Activated T-cell treated with anti-CD3 and anti-CD28 coated beads, Interleukin-2, amount 50 U/mL, for 72 hours (primary cell): Measurements from ENCODE around the gene PSME4. TPM values are rescaled to one million over a fixed set of nuclear protein-coding genes. Genes with fewer than 3 reads are reported as not detected.
A peak's percentile ranks its signal among the peaks of the same experiment; 100 is the strongest.
"Not testable (repeated sequence)": the region's sequence is repeated elsewhere in the genome, so short reads cannot be mapped to it uniquely, and the experiment has no call there.

ENCODE experiments used
- ATAC-seq, 2 donors: fragments of 150-1000 bp; cut with Tn5 transposase; replicated peaks in 1 of 2; 2 replicates each; pipeline ENCODE4 v1.10.0; 2021; ENCODE audit warnings: moderate library complexity in 2 of 2, mild to moderate bottlenecking in 1 of 2
- DNase-seq, 2 donors: peaks; one replicate each; pipeline ENCODE4 v3.0.0; 2021 to 2022; ENCODE audit warnings: mixed read lengths in 1 of 2
- H3K27ac Mint-ChIP-seq: one replicate; pipeline ENCODE4 v1.8.0; 2022; ENCODE audit warnings: mild to moderate bottlenecking, moderate library complexity, mixed read lengths
- H3K27me3 Mint-ChIP-seq: one replicate; pipeline ENCODE4 v1.8.0; 2022; ENCODE audit warnings: low read depth, mixed read lengths
- H3K36me3 Mint-ChIP-seq, 2 donors: one replicate each; pipeline ENCODE4 v1.8.0; 2022; ENCODE audit warnings: mixed read lengths in 2 of 2, mild to moderate bottlenecking in 1 of 2; ENCODE audit not compliant: insufficient read depth in 2 of 2
- H3K4me1 Mint-ChIP-seq: one replicate; pipeline ENCODE4 v1.8.0; 2022; ENCODE audit warnings: low read depth, mixed read lengths
- H3K4me3 Mint-ChIP-seq, 2 donors: one replicate each; pipeline ENCODE4 v1.8.0; 2022; ENCODE audit warnings: mild to moderate bottlenecking in 2 of 2, mixed read lengths in 2 of 2, moderate library complexity in 2 of 2
- H3K9me3 Mint-ChIP-seq, 2 donors: one replicate each; pipeline ENCODE4 v1.8.0; 2022; ENCODE audit warnings: mixed read lengths in 2 of 2
- total RNA-seq, 2 donors: library from RNA; stranded (reverse); gene quantifications; one replicate each; pipeline ENCODE4 v1.2.3, GENCODE V29; 2022

Gene PSME4
- total RNA-seq, 2 donors from 2014 or later, result 36.9 to 39.5 TPM

- H3K27me3 Mint-ChIP-seq, H3K9me3 Mint-ChIP-seq, H3K27ac Mint-ChIP-seq, H3K4me1 Mint-ChIP-seq, H3K4me3 Mint-ChIP-seq, H3K36me3 Mint-ChIP-seq, DNase-seq, ATAC-seq: not testable (repeated sequence)
Measured at GRCh38 chr2:53829980-53830290, 140.9 kb downstream of the PSME4 start.

- Mint-ChIP-seq H3K9me3 (no peaks in the 10 kb centered on the region), H3K4me1 (no peaks in the 10 kb centered on the region), H3K4me3 (no peak overlapping the region), H3K36me3 (peaks cover 2% of the 10 kb centered on the region in 2 donors), H3K27ac (no peak overlapping the region), H3K27me3 (no peaks in the 10 kb centered on the region)
- DNase-seq, result no peak
- no peak for ATAC-seq
Measured at GRCh38 chr2:53829273-53829979, 141.4 kb downstream of the PSME4 start.

- no peak for ATAC-seq
- no peaks in the 10 kb centered on the region for H3K4me1 Mint-ChIP-seq
- no peak overlapping the region for H3K4me3 Mint-ChIP-seq
- H3K27me3 Mint-ChIP-seq, result no peaks in the 10 kb centered on the region
- H3K9me3 Mint-ChIP-seq, result no peaks in the 10 kb centered on the region
- DNase-seq, result no peak
- peaks cover 0 to 2% of the 10 kb centered on the region in 2 donors for H3K36me3 Mint-ChIP-seq
- no peak overlapping the region for H3K27ac Mint-ChIP-seq
Measured at GRCh38 chr2:53828331-53828730, 142.5 kb downstream of the PSME4 start.

- Mint-ChIP-seq H3K4me3 (no peak overlapping the region), H3K9me3 (no peaks in the 10 kb centered on the region), H3K4me1 (no peaks in the 10 kb centered on the region), H3K27me3 (no peaks in the 10 kb centered on the region), H3K27ac (no peak overlapping the region), H3K36me3 (peaks cover 0 to 2% of the 10 kb centered on the region in 2 donors)
- no peak for ATAC-seq
- no peak for DNase-seq
Measured at GRCh38 chr2:53827398-53828175, 143.2 kb downstream of the PSME4 start.

GRCh38 chr2:53826587-53827397 is 144.0 kb downstream of the PSME4 start:
- no peaks in the 10 kb centered on the region for H3K9me3 Mint-ChIP-seq
- DNase-seq (no peak), ATAC-seq (no peak)
- H3K4me3 Mint-ChIP-seq, result no peak overlapping the region
- no peak overlapping the region for H3K27ac Mint-ChIP-seq
- H3K4me1 Mint-ChIP-seq, result no peaks in the 10 kb centered on the region
- H3K27me3 Mint-ChIP-seq, result no peaks in the 10 kb centered on the region
- H3K36me3 Mint-ChIP-seq, result peaks cover 0 to 2% of the 10 kb centered on the region in 2 donors

- H3K4me3 Mint-ChIP-seq, result no peak overlapping the region
- H3K36me3 Mint-ChIP-seq, result peaks cover 0 to 2% of the 10 kb centered on the region in 2 donors
- ATAC-seq (no peak), DNase-seq (no peak)
- no peaks in the 10 kb centered on the region for H3K27me3 Mint-ChIP-seq
- H3K9me3 Mint-ChIP-seq, result no peaks in the 10 kb centered on the region
- no peaks in the 10 kb centered on the region for H3K4me1 Mint-ChIP-seq
- no peak overlapping the region for H3K27ac Mint-ChIP-seq
Measured at GRCh38 chr2:53826030-53826410, 144.8 kb downstream of the PSME4 start.

GRCh38 chr2:53823639-53824038 is 147.2 kb downstream of the PSME4 start:
- ATAC-seq, H3K27me3 Mint-ChIP-seq, H3K9me3 Mint-ChIP-seq, H3K4me3 Mint-ChIP-seq, H3K27ac Mint-ChIP-seq, H3K36me3 Mint-ChIP-seq, H3K4me1 Mint-ChIP-seq: not testable (repeated sequence)
- DNase-seq, result peak; percentile 10 to 16

- no peak overlapping the region for H3K27ac Mint-ChIP-seq
- no peaks in the 10 kb centered on the region for H3K27me3 Mint-ChIP-seq
- ATAC-seq, result no peak
- no peaks in the 10 kb centered on the region for H3K9me3 Mint-ChIP-seq
- peaks cover 0 to 9% of the 10 kb centered on the region in 2 donors for H3K36me3 Mint-ChIP-seq
- H3K4me3 Mint-ChIP-seq, result no peak overlapping the region
- H3K4me1 Mint-ChIP-seq, result no peaks in the 10 kb centered on the region
- DNase-seq, result no peak
Measured at GRCh38 chr2:53821810-53822209, 149.0 kb downstream of the PSME4 start.

- no peaks in the 10 kb centered on the region for H3K9me3 Mint-ChIP-seq
- H3K4me3 Mint-ChIP-seq, result no peak overlapping the region
- H3K36me3 Mint-ChIP-seq, result peaks cover 0 to 9% of the 10 kb centered on the region in 2 donors
- no peak overlapping the region for H3K27ac Mint-ChIP-seq
- H3K4me1 Mint-ChIP-seq, result no peaks in the 10 kb centered on the region
- H3K27me3 Mint-ChIP-seq, result no peaks in the 10 kb centered on the region
- no peak for DNase-seq
- ATAC-seq, result no peak
Measured at GRCh38 chr2:53820711-53821110, 150.1 kb downstream of the PSME4 start.

- Mint-ChIP-seq H3K27ac (no peak overlapping the region), H3K9me3 (no peaks in the 10 kb centered on the region)
- no peak for ATAC-seq
Measured at GRCh38 chr2:53820048-53820447, 150.7 kb downstream of the PSME4 start.

GRCh38 chr2:53819634-53820033 is 151.2 kb downstream of the PSME4 start:
- Mint-ChIP-seq H3K36me3 (peaks cover 0 to 17% of the 10 kb centered on the region in 2 donors), H3K4me3 (no peak overlapping the region), H3K27ac (no peak overlapping the region), H3K27me3 (no peaks in the 10 kb centered on the region), H3K9me3 (no peaks in the 10 kb centered on the region), H3K4me1 (no peaks in the 10 kb centered on the region)
- ATAC-seq (no peak), DNase-seq (no peak)

More at GRCh38 chr2:53820048-53820447, 150.7 kb downstream of the PSME4 start:
- Mint-ChIP-seq H3K36me3 (peaks cover 0 to 16% of the 10 kb centered on the region in 2 donors), H3K4me3 (no peak overlapping the region), H3K4me1 (no peaks in the 10 kb centered on the region), H3K27me3 (no peaks in the 10 kb centered on the region)
- DNase-seq, result no peak

- Mint-ChIP-seq H3K4me1 (no peaks in the 10 kb centered on the region), H3K9me3 (no peaks in the 10 kb centered on the region), H3K27ac (no peak overlapping the region), H3K4me3 (no peak overlapping the region), H3K27me3 (no peaks in the 10 kb centered on the region), H3K36me3 (peaks cover 0 to 19% of the 10 kb centered on the region in 2 donors)
- no peak for ATAC-seq
- no peak for DNase-seq
Measured at GRCh38 chr2:53818854-53819435, 151.8 kb downstream of the PSME4 start.
